OCI-LY7 (cell line): ENCODE data around the gene TOMM20.

Source experiments
- EZH2phosphoT487 ChIP-seq: fragments of 200-600 bp; sonication (generic); IDR thresholded peaks from 2 replicates; pipeline ENCODE4 v1.6.1; 2018; ENCODE audit warnings: low read depth, borderline replicate concordance, mild to moderate bottlenecking, mixed run types, antibody characterized with exemption, low read length, moderate library complexity, mixed read lengths
- TF ChIP-seq, protein P1 (sequence below): fragments of 200-600 bp; sonication (generic); conservative IDR thresholded peaks from 2 replicates; pipeline ENCODE4 v1.5.1; 2014; ENCODE audit warnings: mild to moderate bottlenecking, antibody characterized with exemption, low read length, moderate library complexity, mixed read lengths

DNA sequence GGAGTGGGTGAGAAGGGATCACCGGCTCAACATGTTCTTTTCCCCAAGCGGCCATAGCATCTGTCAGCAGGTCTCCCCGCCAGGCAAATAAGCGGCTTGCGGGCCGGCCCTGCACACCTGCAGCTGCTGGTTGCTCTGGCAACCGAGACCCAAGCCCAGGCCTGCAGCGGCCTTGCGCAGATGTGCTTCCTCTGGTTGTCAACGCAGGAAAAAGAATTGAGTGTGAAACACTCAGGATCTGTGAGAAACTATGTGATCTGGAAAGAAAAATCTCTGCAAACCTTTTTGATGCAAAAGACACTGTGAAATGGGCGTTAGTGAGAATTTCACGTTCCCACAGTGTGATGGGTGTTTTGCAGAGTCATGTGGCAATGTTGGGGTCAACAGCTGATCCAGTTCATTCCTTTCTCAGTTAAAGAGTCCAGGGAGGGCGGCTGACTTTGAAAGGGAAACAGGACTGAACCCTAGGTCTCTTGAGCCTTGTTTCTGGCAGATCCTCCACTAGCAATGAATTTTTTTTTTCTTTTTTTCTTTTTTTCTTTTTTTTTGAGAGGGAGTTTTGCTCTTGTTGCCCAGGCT, 28.4 kb downstream of the TOMM20 start:
- TF ChIP-seq, protein P1, sequence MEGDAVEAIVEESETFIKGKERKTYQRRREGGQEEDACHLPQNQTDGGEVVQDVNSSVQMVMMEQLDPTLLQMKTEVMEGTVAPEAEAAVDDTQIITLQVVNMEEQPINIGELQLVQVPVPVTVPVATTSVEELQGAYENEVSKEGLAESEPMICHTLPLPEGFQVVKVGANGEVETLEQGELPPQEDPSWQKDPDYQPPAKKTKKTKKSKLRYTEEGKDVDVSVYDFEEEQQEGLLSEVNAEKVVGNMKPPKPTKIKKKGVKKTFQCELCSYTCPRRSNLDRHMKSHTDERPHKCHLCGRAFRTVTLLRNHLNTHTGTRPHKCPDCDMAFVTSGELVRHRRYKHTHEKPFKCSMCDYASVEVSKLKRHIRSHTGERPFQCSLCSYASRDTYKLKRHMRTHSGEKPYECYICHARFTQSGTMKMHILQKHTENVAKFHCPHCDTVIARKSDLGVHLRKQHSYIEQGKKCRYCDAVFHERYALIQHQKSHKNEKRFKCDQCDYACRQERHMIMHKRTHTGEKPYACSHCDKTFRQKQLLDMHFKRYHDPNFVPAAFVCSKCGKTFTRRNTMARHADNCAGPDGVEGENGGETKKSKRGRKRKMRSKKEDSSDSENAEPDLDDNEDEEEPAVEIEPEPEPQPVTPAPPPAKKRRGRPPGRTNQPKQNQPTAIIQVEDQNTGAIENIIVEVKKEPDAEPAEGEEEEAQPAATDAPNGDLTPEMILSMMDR, result no peak
- TF ChIP-seq EZH2phosphoT487, result no peak
